ENCODE measurements around the gene CD36. TPM values are rescaled to one million over a fixed set of nuclear protein-coding genes. Genes with fewer than 3 reads are reported as not detected.

The CD36 gene
- total and polyA plus RNA-seq, 2 experiments from 2014 or later: 0.40 to 1.8 TPM

- Mint-ChIP-seq H3K27ac (no peak overlapping the region), H3K36me3 (ENCODE audit: low read depth) (peaks cover 9% of the 10 kb centered on the region), H3K4me1 (peaks cover 7% of the 10 kb centered on the region; the same call in 2 of the 3 replicates), H3K4me3 (no peak overlapping the region), H3K27me3 (ENCODE audit: insufficient read depth, low read depth, poor library complexity) (peaks cover 2% of the 10 kb centered on the region), H3K9me3 (peaks cover 16% of the 10 kb centered on the region)
- H3K27ac ChIP-seq (ENCODE audit: low read depth): no peak overlapping the region
- H3K4me2 ChIP-seq: no peak overlapping the region
- no peak overlapping the region for H2AFZ ChIP-seq
- no peaks in the 10 kb centered on the region for H3K36me3 ChIP-seq (ENCODE audit: insufficient read depth)
- no peaks in the 10 kb centered on the region for H3F3A ChIP-seq (replicated peaks; ENCODE audit: low read depth)
- no peaks in the 10 kb centered on the region for H3K79me2 ChIP-seq (replicated peaks; ENCODE audit: insufficient read depth)
- H4K20me1 ChIP-seq (replicated peaks; ENCODE audit: insufficient read depth): no peaks in the 10 kb centered on the region
- no peak for DNase-seq (ENCODE audit: low spot score)
- no peaks in the 10 kb centered on the region for H3K27me3 ChIP-seq (ENCODE audit: insufficient read depth)
- peak; percentile 36; the same call in 1 of the 3 replicates for ATAC-seq
- H3K4me1 ChIP-seq (ENCODE audit: insufficient read depth): no peaks in the 10 kb centered on the region
- H3K4me3 ChIP-seq: no peak overlapping the region
- TF ChIP-seq, protein P1, sequence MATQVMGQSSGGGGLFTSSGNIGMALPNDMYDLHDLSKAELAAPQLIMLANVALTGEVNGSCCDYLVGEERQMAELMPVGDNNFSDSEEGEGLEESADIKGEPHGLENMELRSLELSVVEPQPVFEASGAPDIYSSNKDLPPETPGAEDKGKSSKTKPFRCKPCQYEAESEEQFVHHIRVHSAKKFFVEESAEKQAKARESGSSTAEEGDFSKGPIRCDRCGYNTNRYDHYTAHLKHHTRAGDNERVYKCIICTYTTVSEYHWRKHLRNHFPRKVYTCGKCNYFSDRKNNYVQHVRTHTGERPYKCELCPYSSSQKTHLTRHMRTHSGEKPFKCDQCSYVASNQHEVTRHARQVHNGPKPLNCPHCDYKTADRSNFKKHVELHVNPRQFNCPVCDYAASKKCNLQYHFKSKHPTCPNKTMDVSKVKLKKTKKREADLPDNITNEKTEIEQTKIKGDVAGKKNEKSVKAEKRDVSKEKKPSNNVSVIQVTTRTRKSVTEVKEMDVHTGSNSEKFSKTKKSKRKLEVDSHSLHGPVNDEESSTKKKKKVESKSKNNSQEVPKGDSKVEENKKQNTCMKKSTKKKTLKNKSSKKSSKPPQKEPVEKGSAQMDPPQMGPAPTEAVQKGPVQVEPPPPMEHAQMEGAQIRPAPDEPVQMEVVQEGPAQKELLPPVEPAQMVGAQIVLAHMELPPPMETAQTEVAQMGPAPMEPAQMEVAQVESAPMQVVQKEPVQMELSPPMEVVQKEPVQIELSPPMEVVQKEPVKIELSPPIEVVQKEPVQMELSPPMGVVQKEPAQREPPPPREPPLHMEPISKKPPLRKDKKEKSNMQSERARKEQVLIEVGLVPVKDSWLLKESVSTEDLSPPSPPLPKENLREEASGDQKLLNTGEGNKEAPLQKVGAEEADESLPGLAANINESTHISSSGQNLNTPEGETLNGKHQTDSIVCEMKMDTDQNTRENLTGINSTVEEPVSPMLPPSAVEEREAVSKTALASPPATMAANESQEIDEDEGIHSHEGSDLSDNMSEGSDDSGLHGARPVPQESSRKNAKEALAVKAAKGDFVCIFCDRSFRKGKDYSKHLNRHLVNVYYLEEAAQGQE (IDR thresholded peaks at IDR 0.05; ENCODE audit: unreplicated experiment): no peak
- TF ChIP-seq CTCF (conservative IDR thresholded peaks at IDR 0.05; ENCODE audit: low read depth in 2 of 2) (no peak), STAT1 (IDR thresholded peaks at IDR 0.05; ENCODE audit: unreplicated experiment) (no peak), ETS1 (IDR thresholded peaks at IDR 0.05) (no peak), JUNB (IDR thresholded peaks at IDR 0.05; ENCODE audit: unreplicated experiment) (no peak), ZNF462 (CRISPR knock-in tag; IDR thresholded peaks at IDR 0.05) (no peak), ZNF331 (CRISPR knock-in tag; IDR thresholded peaks at IDR 0.05; ENCODE audit: low read depth) (no peak), POLR2AphosphoS5 (IDR thresholded peaks at IDR 0.05; ENCODE audit: low read depth) (no peak), EZH2 (IDR thresholded peaks at IDR 0.05; ENCODE audit: low read depth, unreplicated experiment) (no peak)
- peaks cover 10% of the 10 kb centered on the region; the same call in 1 of the 2 replicates for H3K9me2 ChIP-seq (ENCODE audit: insufficient read depth)
These were observed 73.1 kb downstream of the CD36 start for GRCh38 chr7:80711531-80711930.
